Measurements from ENCODE around the gene TESK1. TPM values are rescaled to one million over a fixed set of nuclear protein-coding genes. Genes with fewer than 3 reads are reported as not detected.
"Not testable (repeated sequence)": the region's sequence is repeated elsewhere in the genome, so short reads cannot be mapped to it uniquely, and the experiment has no call there.

Gene TESK1
- total RNA-seq, 1 experiment from 2014 or later = 20.4 TPM

- TF ChIP-seq STAT6 (CRISPR knock-in tag; conservative IDR thresholded peaks at IDR 0.05; ENCODE audit: low read depth) = no peak
These were observed 25.9 kb upstream of the TESK1 start (continued) for GRCh38 chr9:35579130-35579529.

DNA sequence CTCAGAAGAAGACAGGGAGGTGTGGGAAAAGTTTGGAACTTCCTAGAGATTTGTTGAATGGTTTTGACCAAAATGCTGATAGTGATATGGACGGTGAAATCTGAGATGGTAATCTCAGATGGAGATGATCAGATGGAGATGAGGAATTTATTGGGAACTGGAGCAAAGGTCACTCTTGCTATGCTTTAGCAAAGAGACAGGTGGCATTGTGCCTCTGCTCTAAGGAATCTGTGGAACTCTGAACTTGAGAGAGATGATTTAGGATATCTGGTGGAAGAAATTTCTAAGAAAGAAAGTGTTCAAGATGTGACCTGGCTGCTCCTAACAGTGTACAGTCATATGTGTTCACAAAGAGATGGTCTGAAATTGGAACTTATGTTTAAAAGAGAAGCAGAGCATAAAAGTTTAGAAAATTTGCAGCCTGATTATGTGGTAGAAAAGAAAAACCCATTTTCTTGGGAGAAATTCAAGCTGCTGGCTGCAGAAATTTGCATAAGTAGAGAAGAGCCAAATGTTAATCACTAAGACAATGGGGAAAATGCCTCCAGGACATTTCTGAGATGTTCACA is 25.3 kb upstream of the TESK1 start:
- POLR2A ChIA-PET; H3K4me3 Mint-ChIP-seq; H3K27ac Mint-ChIP-seq; ATAC-seq; H3K27me3 Mint-ChIP-seq (ENCODE audit: low read depth); DNase-seq (ENCODE audit: low spot score): not testable (repeated sequence)
- CTCF ChIA-PET = interaction anchor here (0.6 kb wide), 1 partner anchor 20 kb away, joined by 3 read pairs; no protein-coding TSS in a partner anchor
- peaks cover 15% of the 10 kb centered on the region for H3K4me1 Mint-ChIP-seq
- H3K9me3 Mint-ChIP-seq = peaks cover 34% of the 10 kb centered on the region
- H3K36me3 Mint-ChIP-seq = peaks cover 32% of the 10 kb centered on the region

DNA sequence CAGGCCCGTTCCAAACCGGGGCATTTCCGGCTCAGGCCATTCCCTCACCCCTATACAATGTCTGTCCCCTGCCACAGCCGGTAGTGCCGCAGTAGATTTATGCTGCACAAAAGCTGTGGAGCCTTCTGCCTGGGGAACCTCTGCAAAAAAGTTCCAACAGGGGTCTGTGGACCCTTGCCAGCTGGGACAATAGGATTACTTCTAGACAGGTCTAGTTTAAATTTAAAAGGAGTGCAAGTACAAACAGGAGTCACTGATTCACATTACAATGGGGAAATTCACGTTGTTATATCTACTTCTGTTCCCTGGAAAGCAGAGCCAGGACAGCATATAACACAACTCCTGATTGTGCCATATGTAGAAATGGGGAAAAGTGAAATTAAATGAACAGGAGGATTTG is 21.5 kb upstream of the TESK1 start:
- H3K9me3 Mint-ChIP-seq = peaks cover 46% of the 10 kb centered on the region
- peaks cover 18% of the 10 kb centered on the region for H3K4me1 Mint-ChIP-seq
- H3K27me3 Mint-ChIP-seq (ENCODE audit: low read depth); CTCF ChIA-PET; DNase-seq (ENCODE audit: low spot score); H3K4me3 Mint-ChIP-seq; H3K27ac Mint-ChIP-seq; ATAC-seq; POLR2A ChIA-PET: not testable (repeated sequence)
- H3K36me3 Mint-ChIP-seq = peaks cover 32% of the 10 kb centered on the region

GRCh38 chr9:35584681-35585080 is 20.4 kb upstream of the TESK1 start:
- H3K4me3 Mint-ChIP-seq; POLR2A ChIA-PET; CTCF ChIA-PET; DNase-seq (ENCODE audit: low spot score); ATAC-seq; H3K27me3 Mint-ChIP-seq (ENCODE audit: low read depth): not testable (repeated sequence)
- 0 out of 2 replicates have a peak overlapping the region, but pooled peaks have one; percentile 53 for H3K27ac Mint-ChIP-seq
- H3K4me1 Mint-ChIP-seq = peaks cover 15% of the 10 kb centered on the region
- peaks cover 39% of the 10 kb centered on the region for H3K9me3 Mint-ChIP-seq
- peaks cover 27% of the 10 kb centered on the region for H3K36me3 Mint-ChIP-seq

GRCh38 chr9:35588506-35588905 is 16.6 kb upstream of the TESK1 start:
- peaks cover 24% of the 10 kb centered on the region for H3K9me3 Mint-ChIP-seq
- not testable (repeated sequence) for H3K4me1 Mint-ChIP-seq; ATAC-seq; DNase-seq (ENCODE audit: low spot score); H3K4me3 Mint-ChIP-seq; H3K27ac Mint-ChIP-seq; H3K27me3 Mint-ChIP-seq (ENCODE audit: low read depth)
- peaks cover 12% of the 10 kb centered on the region for H3K36me3 Mint-ChIP-seq
- ChIA-PET CTCF (interaction anchor here (0.7 kb wide), 1 partner anchor 86 kb away, joined by 3 read pairs; no protein-coding TSS in a partner anchor), POLR2A (interaction anchor here (0.6 kb wide), 1 partner anchor 220 kb away, joined by 3 read pairs; no protein-coding TSS in a partner anchor)

GRCh38 chr9:35593581-35593980 is 11.5 kb upstream of the TESK1 start:
- DNase-seq (ENCODE audit: low spot score) = no peak
- Mint-ChIP-seq H3K36me3 (peaks cover 20% of the 10 kb centered on the region), H3K4me1 (no peaks in the 10 kb centered on the region), H3K9me3 (peaks cover 28% of the 10 kb centered on the region), H3K27me3 (ENCODE audit: low read depth) (peaks cover 8% of the 10 kb centered on the region; the same call in 1 of the 2 replicates), H3K4me3 (no peak overlapping the region), H3K27ac (no peak overlapping the region)
- no peak for ATAC-seq
- POLR2A ChIA-PET = interaction anchor here (0.6 kb wide), 2 partner anchors 96 to 1964 kb away, joined by 3 read pairs; no protein-coding TSS in a partner anchor
- CTCF ChIA-PET = interaction anchor here (1.9 to 2.1 kb wide), 2 partner anchors 10 to 11 kb away, joined by 6 to 9 read pairs; partner anchors contain the start of gene TESK1
- TF ChIP-seq KAT7 (CRISPR knock-in tag; IDR thresholded peaks at IDR 0.05; ENCODE audit: borderline replicate concordance) = no peak
- no peak for TF ChIP-seq ZNF396 (CRISPR knock-in tag; IDR thresholded peaks at IDR 0.05; ENCODE audit: borderline replicate concordance)
- TF ChIP-seq TCF7 (CRISPR knock-in tag; IDR thresholded peaks at IDR 0.05; ENCODE audit: low read depth) = no peak
- TF ChIP-seq SMAD4 (CRISPR knock-in tag; IDR thresholded peaks at IDR 0.05) = no peak
- TF ChIP-seq FOXK1 (CRISPR knock-in tag; IDR thresholded peaks at IDR 0.05) = no peak
- no peak for TF ChIP-seq ARID4B (CRISPR knock-in tag; IDR thresholded peaks at IDR 0.05; ENCODE audit: borderline replicate concordance)
- no peak for TF ChIP-seq ELF4 (CRISPR knock-in tag; IDR thresholded peaks at IDR 0.05; ENCODE audit: low read depth)
- TF ChIP-seq, protein P1, sequence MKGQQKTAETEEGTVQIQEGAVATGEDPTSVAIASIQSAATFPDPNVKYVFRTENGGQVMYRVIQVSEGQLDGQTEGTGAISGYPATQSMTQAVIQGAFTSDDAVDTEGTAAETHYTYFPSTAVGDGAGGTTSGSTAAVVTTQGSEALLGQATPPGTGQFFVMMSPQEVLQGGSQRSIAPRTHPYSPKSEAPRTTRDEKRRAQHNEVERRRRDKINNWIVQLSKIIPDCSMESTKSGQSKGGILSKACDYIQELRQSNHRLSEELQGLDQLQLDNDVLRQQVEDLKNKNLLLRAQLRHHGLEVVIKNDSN (CRISPR knock-in tag; IDR thresholded peaks at IDR 0.05) = no peak
- TF ChIP-seq, protein P2, sequence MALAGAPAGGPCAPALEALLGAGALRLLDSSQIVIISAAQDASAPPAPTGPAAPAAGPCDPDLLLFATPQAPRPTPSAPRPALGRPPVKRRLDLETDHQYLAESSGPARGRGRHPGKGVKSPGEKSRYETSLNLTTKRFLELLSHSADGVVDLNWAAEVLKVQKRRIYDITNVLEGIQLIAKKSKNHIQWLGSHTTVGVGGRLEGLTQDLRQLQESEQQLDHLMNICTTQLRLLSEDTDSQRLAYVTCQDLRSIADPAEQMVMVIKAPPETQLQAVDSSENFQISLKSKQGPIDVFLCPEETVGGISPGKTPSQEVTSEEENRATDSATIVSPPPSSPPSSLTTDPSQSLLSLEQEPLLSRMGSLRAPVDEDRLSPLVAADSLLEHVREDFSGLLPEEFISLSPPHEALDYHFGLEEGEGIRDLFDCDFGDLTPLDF (CRISPR knock-in tag; IDR thresholded peaks at IDR 0.05) = no peak
- no peak for TF ChIP-seq OVOL2 (CRISPR knock-in tag; IDR thresholded peaks at IDR 0.05; ENCODE audit: borderline replicate concordance)
- TF ChIP-seq GTF2I (CRISPR knock-in tag; conservative IDR thresholded peaks at IDR 0.05) = no peak
- TF ChIP-seq CREB1 (CRISPR knock-in tag; IDR thresholded peaks at IDR 0.05) = no peak
- TF ChIP-seq SMAD3 (CRISPR knock-in tag; IDR thresholded peaks at IDR 0.05; ENCODE audit: borderline replicate concordance) = no peak
